T-helper 1 cell treated with Interleukin-12 subunit alpha and Interleukin-12 subunit beta and Interleukin-4 antibody, amounts not matched to agents 30 ng/mL and 1 ng/mL, for 36 hours (primary cell): ENCODE measurements around the gene RPS27L. TPM values are rescaled to one million over a fixed set of nuclear protein-coding genes. Genes with fewer than 3 reads are reported as not detected.
"Not testable (repeated sequence)": the region's sequence is repeated elsewhere in the genome, so short reads cannot be mapped to it uniquely, and the experiment has no call there.

Experiments used
- intact Hi-C: fragments of 100-400 bp; cut with micrococcal nuclease; formaldehyde crosslinking; loops from one replicate; pipeline ENCODE4 v1.15.1; 2024
- total RNA-seq: library from RNA; stranded (reverse); gene quantifications from 2 replicates; pipeline ENCODE4 v1.2.3, GENCODE V29; 2022

Gene RPS27L
- total RNA-seq, 1 donor from 2014 or later, result 243 TPM

DNA sequence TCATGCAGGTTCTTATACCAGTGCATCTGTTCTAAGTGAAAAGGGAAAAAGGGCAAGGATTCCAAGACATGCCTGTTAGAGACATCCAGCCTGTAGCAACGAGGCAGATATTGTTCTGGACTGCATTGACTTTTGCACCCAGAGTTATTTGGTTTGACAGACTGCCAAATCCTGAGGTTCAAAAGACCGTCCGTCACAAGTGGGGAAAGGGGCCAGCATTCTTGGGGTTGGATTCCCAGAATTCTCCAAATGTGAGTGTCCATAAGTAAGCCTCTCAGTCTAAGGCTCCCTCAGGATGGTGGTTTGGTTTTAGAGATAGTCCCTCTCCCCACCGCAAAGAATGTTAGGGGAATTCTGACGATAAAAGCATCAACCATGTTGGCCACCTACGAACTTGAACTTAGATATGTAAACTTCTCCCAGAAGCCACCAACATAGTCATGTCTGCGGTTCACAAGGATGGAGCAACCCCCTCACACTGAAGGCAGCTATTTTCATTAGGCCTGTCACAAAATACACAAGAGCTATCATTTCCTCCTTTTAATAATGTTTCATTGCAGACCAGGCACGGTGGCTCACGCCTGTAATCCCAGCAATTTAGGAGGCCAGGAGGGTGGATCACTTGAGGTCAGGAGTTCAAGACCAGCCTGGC lies 49.3 kb downstream of the RPS27L start:
- intact Hi-C loops, result no loop called here

GRCh38 chr15:63105354-63105753 lies 51.9 kb downstream of the RPS27L start:
- intact Hi-C loops, result not testable (repeated sequence)

DNA sequence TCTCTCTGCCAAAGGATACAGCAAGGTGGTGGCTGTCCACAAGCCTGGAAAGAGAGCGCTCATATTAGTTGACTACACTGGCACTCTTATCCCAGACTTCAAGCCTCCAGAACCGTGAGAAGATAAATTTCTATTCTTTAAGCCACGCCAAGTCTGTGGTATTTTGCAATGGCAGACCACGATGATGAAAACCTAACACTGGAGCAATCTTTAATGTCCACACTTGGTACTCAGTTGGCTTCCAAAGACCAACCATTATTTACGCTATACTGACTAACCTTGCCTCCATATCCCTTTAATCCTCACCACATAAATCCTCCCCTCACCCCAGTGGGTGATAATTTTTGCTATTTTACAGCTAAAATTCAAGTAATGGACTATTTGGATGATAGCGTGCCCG lies 52.5 kb downstream of the RPS27L start:
- intact Hi-C loops, result no loop called here

DNA sequence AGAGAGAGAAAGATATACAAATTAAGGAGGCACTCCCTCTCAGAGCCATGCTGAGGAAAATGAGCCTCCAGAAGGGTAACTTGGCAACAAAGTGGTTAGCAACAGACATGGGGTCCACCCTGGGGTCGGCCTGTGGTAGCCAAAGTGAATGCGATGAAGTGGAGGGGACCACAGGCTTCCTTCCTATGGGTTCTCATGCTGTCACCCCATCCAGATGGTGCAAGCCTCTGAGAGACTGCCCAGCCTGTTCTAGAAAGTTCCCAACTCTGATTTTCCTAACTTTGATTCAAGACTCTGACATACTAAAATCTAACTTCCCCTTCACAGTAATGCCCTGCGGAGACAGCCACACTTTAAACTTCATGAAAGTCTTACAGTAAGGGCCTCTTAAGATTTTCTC lies 53.9 kb downstream of the RPS27L start:
- intact Hi-C loops, result no loop called here

DNA sequence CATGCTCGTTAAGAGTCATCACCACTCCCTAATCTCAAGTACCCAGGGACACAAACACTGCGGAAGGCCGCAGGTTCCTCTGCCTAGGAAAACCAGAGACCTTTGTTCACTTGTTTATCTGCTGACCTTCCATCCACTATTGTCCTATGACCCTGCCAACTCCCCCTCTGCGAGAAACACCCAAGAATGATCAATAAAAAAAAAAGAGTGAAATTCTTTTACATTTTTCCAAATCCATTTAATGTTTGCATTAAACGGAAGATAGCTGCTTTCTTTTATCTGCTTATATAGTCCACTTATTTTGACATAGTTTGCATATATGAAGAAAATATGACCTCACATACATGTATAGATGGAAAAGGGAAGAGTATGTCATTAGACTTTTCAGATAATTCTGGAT lies 57.7 kb downstream of the RPS27L start:
- intact Hi-C loops, result not testable (repeated sequence)

DNA sequence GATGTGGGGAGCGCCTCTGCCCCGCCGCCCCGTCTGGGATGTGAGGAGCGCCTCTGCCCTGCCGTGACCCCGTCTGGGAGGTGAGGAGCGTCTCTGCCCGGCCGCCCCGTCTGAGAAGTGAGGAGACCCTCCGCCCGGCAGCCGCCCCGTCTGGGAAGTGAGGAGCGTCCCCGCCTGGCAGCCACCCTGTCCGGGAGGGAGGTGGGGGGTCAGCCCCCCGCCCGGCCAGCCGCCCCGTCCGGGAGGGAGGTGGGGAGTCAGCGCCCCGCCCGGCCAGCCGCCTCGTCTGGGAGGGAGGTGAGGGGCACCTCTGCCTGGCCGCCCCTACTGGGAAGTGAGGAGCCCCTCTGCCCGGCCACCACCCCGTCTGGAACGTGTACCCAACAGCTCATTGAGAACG lies 58.4 kb downstream of the RPS27L start:
- intact Hi-C loops, result not testable (repeated sequence)

Other genes starting within 250 kb of the RPS27L start
- 7.0 and 8.3 TPM in 2 replicates for gene TPM1, start 114.7 kb downstream of the RPS27L start, total RNA-seq
- gene LACTB, start 35.6 kb downstream of the RPS27L start, total RNA-seq, result 16.8 and 19.6 TPM in 2 replicates
- gene RAB8B, start 32.1 kb upstream of the RPS27L start, total RNA-seq, result 74.2 and 74.3 TPM in 2 replicates
- gene APH1B, start 120.1 kb upstream of the RPS27L start, total RNA-seq, result 8.4 and 10.2 TPM in 2 replicates
- not detected in 2 replicates for gene CA12, start 224.4 kb upstream of the RPS27L start, total RNA-seq